Osteocyte (in vitro differentiated cells): ENCODE results near the gene C4orf17. TPM values are rescaled to one million over a fixed set of nuclear protein-coding genes. Genes with fewer than 3 reads are reported as not detected.
A peak's percentile ranks its signal among the peaks of the same experiment; 100 is the strongest.

Experiments used
- DNase-seq: peaks from one replicate; pipeline ENCODE4 v3.0.0; 2021; ENCODE audit warnings: mixed read lengths; ENCODE audit not compliant: unreplicated experiment; ENCODE audit errors: extremely low spot score
- H3K27ac Mint-ChIP-seq: one replicate; pipeline ENCODE4 v1.8.0; 2021; ENCODE audit warnings: mild to moderate bottlenecking, mixed read lengths; ENCODE audit not compliant: unreplicated experiment
- H3K27me3 Mint-ChIP-seq: one replicate; pipeline ENCODE4 v1.8.0; 2021; ENCODE audit warnings: mixed read lengths; ENCODE audit not compliant: unreplicated experiment
- H3K36me3 Mint-ChIP-seq: one replicate; pipeline ENCODE4 v1.8.0; 2021; ENCODE audit warnings: mixed read lengths; ENCODE audit not compliant: unreplicated experiment
- H3K4me1 Mint-ChIP-seq: one replicate; pipeline ENCODE4 v1.8.0; 2021; ENCODE audit warnings: mixed read lengths; ENCODE audit not compliant: unreplicated experiment
- H3K4me3 Mint-ChIP-seq: one replicate; pipeline ENCODE4 v1.8.0; 2021; ENCODE audit warnings: mild to moderate bottlenecking, moderate library complexity, mixed read lengths; ENCODE audit not compliant: unreplicated experiment
- H3K9me3 Mint-ChIP-seq: one replicate; pipeline ENCODE4 v1.8.0; 2021; ENCODE audit warnings: mixed read lengths; ENCODE audit not compliant: unreplicated experiment
- CTCF ChIP-seq: fragments of 200-600 bp; sonication (generic); IDR thresholded peaks from 2 replicates; pipeline ENCODE4 v1.5.0; 2021; ENCODE audit warnings: antibody characterized with exemption, mild to moderate bottlenecking, moderate library complexity
- long read RNA-seq: library from polyadenylated mRNA; unstranded; transcript quantifications from one replicate; pipeline ENCODE4 v2.0.0, GENCODE V29; 2021
- total RNA-seq: library from RNA; stranded (reverse); gene quantifications from 2 replicates; pipeline ENCODE4 v1.2.1, GENCODE V29; 2021

Gene C4orf17
- total RNA-seq: not detected in 2 replicates
- long read RNA-seq: 0 reads

- Mint-ChIP-seq H3K27ac (no peak within 1 kb of the TSS), H3K36me3 (no peaks in the 10 kb centered on the region), H3K4me3 (no peak within 1 kb of the TSS), H3K4me1 (peaks cover 9% of the 10 kb centered on the region), H3K27me3 (peaks cover 50% of the 10 kb centered on the region), H3K9me3 (peaks cover 17% of the 10 kb centered on the region)
- DNase-seq: no peak
- no peak for TF ChIP-seq CTCF
Measured at GRCh38 chr4:99510721-99511120, at the start of gene C4orf17. Gene C4orf17, plus strand, starts transcription at chr4:99511021. Its CDS starts 2,061 bp downstream, at chr4:99513082.

GRCh38 chr4:99461623-99462401, 49.0 kb upstream of the C4orf17 start:
- no peaks in the 10 kb centered on the region for H3K4me1 Mint-ChIP-seq
- peaks cover 28% of the 10 kb centered on the region for H3K27me3 Mint-ChIP-seq
- DNase-seq: no peak
- TF ChIP-seq CTCF: no peak
- no peak overlapping the region for H3K4me3 Mint-ChIP-seq
- no peaks in the 10 kb centered on the region for H3K36me3 Mint-ChIP-seq
- no peaks in the 10 kb centered on the region for H3K9me3 Mint-ChIP-seq
- no peak overlapping the region for H3K27ac Mint-ChIP-seq

GRCh38 chr4:99462875-99463464, 47.9 kb upstream of the C4orf17 start:
- Mint-ChIP-seq H3K27me3 (peaks cover 33% of the 10 kb centered on the region), H3K9me3 (no peaks in the 10 kb centered on the region), H3K4me3 (no peak overlapping the region), H3K27ac (no peak overlapping the region), H3K36me3 (no peaks in the 10 kb centered on the region), H3K4me1 (no peaks in the 10 kb centered on the region)
- DNase-seq: no peak
- peak; percentile 91 for TF ChIP-seq CTCF

- Mint-ChIP-seq H3K27me3 (peaks cover 37% of the 10 kb centered on the region), H3K27ac (no peak overlapping the region), H3K9me3 (no peaks in the 10 kb centered on the region), H3K36me3 (no peaks in the 10 kb centered on the region), H3K4me3 (no peak overlapping the region), H3K4me1 (no peaks in the 10 kb centered on the region)
- no peak for TF ChIP-seq CTCF
- DNase-seq: no peak
Measured at GRCh38 chr4:99463566-99463965, 47.3 kb upstream of the C4orf17 start.

GRCh38 chr4:99467887-99468286, 42.9 kb upstream of the C4orf17 start:
- Mint-ChIP-seq H3K27ac (no peak overlapping the region), H3K4me1 (no peaks in the 10 kb centered on the region), H3K36me3 (no peaks in the 10 kb centered on the region), H3K9me3 (no peaks in the 10 kb centered on the region), H3K27me3 (peaks cover 50% of the 10 kb centered on the region), H3K4me3 (no peak overlapping the region)
- no peak for DNase-seq
- TF ChIP-seq CTCF: no peak
